GM21515 (cell line): ENCODE measurements around the gene LDHD.

Experiments
- ATAC-seq: cut with Tn5 transposase; IDR thresholded peaks from one replicate; pipeline ENCODE4 v1.9.1; 2021; ENCODE audit not compliant: unreplicated experiment

LDHD gene

DNA sequence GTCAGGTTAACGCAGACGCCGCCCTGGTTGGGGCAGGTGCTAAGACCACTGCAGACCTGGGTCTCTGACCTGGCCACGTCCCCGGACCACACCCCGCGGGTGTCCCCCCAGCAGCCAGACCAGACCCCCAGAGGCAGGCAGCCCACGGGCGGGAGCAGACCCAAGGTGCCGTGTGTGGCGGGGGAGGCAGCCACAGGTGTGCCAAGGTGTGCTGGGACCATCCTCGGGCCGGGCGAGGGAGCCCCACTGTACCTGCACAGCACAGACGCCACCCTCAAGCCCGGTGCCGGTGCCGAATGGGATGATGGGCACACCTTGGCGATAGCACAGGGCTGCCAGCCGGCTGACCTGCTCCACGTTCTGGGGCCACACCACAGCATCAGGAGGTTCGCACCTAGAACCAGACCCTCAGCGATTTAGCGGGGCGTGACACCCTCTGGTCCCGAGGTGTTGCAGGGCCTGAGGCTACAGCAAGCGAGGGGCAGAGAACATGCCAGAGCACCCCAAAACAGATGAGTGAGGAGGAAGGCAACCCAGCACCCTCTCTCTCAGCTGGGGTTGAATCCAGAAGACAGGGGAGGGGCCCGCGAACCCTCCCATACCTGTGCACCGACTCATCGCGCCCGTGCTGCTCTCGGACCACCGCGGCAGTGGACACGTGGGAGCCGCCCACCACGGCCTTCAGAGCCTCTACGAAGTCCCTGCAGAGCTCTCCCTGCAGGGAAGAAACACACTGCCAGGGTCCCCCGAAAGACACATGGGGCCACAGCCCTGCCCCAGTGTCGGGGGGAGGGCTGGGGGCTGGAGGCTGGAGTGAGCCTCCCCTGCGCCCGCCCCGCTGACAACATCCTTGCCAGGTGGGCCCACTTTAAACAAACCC, 1.4 kb downstream of the LDHD start:
- no peak for ATAC-seq

DNA sequence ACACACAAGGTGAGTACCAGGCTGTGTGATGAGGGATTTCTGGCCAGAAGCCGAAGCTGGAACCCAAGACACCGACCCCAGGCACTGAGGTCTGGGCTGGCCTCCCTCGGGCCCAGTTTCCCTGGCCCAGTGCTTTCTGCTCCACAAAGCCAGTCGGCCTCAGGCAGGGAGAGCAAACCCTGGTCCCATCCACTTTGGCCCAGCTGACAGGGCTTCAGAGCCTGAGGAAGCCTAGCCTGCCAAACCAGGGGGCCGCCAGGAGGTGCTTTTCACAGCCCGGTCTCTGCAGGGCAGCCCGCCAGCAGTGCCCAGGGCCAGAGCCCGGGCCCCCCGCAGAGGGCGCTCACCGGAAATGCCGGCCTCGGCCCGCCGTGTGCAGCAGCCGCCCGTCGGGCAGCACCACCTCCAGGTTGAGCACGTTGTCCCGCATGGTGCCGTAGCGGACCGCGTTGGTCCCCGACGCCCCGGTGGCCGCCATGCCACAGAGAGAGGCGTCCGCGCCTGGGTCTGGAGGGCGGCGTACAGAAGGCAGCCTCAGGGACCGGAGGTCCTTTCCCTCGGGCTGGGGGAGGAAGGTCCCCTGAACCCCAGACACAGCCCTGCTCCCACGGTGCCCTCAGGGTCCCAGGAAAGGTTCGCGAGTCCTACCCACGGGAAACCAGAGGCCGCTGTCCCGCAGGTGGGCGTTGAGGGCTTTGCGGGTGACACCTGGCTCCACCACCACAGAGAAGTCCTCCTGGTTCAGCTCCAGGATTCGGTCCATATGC, 2.2 kb downstream of the LDHD start:
- ATAC-seq: no peak

GRCh38 chr16:75113541-75114121, 2.9 kb downstream of the LDHD start:
- ATAC-seq: no peak

GRCh38 chr16:75112734-75113491, 3.7 kb downstream of the LDHD start:
- no peak for ATAC-seq

GRCh38 chr16:75111961-75112733, 4.4 kb downstream of the LDHD start:
- no peak for ATAC-seq

DNA sequence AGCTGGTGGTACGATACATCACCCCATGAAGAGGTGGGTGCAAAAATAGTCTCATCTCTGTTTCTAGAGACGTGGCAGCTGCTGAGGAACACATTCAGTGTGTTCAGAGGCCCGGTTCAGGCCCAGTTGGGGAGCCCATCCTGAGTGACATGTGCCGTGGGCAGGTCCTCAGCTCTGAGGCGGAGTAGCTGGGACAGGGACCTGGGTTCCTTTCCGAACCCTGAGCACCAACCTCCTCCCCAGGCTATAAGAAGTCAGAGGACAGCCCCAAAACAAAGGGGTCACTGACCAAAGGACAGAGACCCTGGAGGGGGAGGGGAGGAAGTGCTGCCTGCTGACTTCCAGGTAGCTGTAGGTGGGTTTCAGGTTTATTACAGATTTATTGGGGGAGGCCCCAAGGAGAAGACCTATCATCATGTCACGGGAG, 5.1 kb downstream of the LDHD start:
- no peak for ATAC-seq

DNA sequence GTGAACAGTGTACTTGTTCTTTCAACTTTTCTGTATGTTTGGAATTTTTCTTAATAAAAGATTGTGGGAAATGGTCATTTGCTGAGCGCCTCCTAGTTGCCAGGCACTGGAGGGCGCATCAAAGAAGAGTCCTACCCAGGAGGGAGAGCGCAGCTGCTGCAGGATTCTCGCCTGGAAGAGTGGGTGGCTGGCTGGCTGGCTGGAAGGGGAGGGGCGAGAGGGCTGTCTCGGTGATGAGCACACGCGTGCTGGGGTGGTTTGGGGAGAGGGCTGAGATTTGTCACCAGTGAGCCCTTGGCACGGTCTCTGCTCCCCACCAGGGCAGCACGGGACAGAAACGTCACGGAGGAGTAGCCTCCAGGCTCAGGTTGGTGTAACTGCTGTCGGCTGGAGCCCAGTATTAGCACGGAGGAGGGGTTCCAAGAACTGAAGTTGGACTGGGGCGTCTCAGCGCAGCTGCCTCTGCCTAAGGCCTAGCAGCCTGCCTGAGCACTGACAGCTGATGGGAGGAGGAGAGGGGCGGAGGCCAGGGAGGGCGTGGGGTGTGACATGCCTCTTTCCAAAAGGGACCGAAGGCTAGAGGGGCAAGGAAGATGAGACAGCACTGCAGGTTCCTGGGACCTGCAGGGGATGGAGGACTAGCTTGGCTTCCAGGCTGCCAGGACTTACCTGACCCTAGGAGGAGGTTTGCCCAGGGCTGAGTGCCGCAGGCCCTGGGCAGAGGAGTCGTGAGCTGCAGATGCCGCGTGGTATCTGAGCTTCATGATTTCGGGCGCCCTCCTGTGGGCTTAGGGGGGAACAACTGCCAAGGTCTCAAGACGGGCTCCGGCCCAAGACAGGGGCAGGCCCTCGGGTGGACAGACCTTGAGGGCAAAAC, 5.7 kb downstream of the LDHD start:
- peak; percentile 85 for ATAC-seq

- no peak for ATAC-seq
These were observed 6.8 kb downstream of the LDHD start for GRCh38 chr16:75109732-75110243.

- ATAC-seq: no peak
These were observed 7.5 kb downstream of the LDHD start for GRCh38 chr16:75108792-75109731.

DNA sequence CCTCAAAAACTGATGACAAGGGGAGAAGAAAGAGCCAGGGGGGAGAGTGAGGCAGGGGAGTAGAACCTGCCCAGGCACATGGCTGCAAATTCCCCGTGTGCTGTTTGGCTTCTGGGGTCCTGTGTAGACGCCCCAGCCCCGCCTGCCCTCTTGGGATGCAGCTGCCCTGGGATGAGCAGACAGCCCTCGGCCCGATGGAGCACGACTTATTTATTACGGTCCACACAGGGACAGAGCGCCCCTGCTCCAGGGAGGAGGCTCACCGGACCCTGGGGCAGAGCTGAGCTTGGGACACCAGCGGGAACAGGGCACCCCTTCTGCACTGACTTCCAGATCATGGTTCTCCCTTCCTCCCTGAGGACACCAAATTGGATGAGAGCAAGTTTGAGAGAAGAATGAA, 9.1 kb downstream of the LDHD start:
- ATAC-seq: no peak

GRCh38 chr16:75106351-75107274, 10.0 kb downstream of the LDHD start:
- no peak for ATAC-seq

DNA sequence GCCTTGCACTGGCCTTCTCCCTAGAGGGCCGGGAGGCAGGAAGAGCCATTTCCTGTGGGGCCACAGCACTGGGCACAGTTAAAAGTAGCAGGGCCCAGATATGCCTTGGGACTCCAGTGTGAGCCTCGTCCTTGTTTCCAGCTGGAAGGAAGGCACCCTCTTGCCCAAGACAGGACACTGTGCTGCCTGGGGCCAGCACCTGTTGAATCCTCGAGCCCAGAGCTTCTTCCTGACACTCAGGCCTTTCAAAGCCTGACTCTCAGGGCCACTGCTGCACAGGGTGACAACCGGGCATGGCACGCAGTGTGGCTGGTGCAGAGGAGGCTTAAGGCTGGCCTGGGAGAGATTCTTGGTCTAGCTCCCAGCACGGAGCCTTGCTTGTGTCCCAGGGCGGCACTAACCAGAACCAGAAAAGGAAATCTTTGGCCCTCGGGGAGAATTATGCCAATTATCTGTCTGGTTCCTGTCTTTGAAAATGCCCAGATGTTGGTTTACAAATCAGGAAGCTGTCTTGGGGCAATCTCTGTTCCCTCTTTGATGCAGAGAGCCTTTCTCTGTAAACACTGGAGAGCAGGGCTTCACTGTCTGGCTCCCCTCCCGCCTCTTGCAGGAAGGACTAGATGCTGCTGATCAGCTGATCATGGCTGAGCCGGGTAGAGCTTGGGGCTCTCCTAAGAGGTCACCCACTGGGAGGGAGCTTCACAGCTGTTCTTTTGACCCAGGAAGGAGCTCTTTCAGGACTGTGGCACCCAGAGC, 11.1 kb downstream of the LDHD start:
- no peak for ATAC-seq

GRCh38 chr16:75104836-75105235, 11.7 kb downstream of the LDHD start:
- ATAC-seq: no peak

- ATAC-seq: no peak
These were observed 12.6 kb downstream of the LDHD start for GRCh38 chr16:75103994-75104393.

DNA sequence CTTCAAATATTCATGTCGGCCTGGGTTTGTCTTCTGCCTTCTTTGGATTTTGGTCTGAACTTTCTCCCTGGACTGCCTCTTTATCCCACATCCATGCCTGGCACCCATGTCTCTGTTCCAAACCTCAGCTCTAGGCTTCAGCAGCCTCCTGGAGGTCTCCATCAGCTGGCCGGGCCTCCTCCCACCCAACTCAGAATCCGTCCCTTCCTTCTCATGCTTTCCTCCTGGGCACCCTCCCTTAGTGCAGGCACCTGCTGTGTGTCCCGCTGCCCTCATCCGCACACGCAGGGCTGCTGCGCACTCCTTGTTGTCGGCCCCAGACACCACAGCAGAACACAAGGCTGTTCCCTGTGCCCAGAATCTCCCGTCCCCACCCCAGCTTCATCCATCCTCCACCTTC, 14.0 kb downstream of the LDHD start:
- ATAC-seq: no peak

DNA sequence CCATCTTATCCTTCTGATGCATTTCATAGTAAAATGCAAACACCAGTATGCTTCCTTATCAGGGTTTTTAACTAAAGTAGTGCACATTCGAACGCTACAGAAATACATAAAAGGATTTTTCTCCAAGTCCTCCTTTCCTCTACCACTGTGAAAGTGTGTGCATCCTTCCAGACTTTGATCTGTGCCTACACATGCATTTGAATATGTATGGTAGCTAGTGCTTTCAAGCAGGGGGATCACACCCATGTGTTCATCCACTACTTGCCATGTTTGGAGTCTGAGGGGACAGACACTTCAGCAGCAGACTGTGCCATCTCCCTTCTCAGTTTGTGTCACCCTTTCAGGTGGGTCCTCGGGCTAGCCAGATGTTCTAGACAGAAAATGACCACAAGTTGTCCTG, 14.9 kb downstream of the LDHD start:
- ATAC-seq: no peak
